AG04450 (cell line): ENCODE measurements around the gene SDC3. TPM values are rescaled to one million over a fixed set of nuclear protein-coding genes. Genes with fewer than 3 reads are reported as not detected.

Source experiments
- CTCF ChIA-PET: fragments of 300-600, 350-600 bp; formaldehyde crosslinking; extraction: SDS; loops from one replicate; lab custom pipeline; 2022; ENCODE audit warnings: antibody characterized with exemption, inconsistent platforms; lab: Charles Lee
- POLR2A ChIA-PET: fragments of 350-600 bp; formaldehyde crosslinking; extraction: SDS; loops from one replicate; lab custom pipeline; 2021; ENCODE audit warnings: antibody characterized with exemption, inconsistent platforms; lab: Yijun Ruan, JAX
- DNase-seq: peaks from one replicate; pipeline ENCODE4 v3.0.0-alpha.2; 2011; ENCODE audit warnings: low read depth, low spot score
- H3K27ac ChIP-seq: one replicate; pipeline ENCODE4 v1.5.1; 2012; ENCODE audit warnings: low read depth, low read length, control low read depth
- H3K27me3 ChIP-seq: one replicate; pipeline ENCODE4 v1.6.0; 2012; ENCODE audit warnings: low read length; ENCODE audit not compliant: control insufficient read depth, insufficient read depth
- H3K4me3 ChIP-seq: 2 replicates; pipeline ENCODE4 v1.5.1; 2011; ENCODE audit warnings: mild to moderate bottlenecking, low read depth, low read length, control low read depth
- H3K9me3 ChIP-seq: 2 replicates; pipeline ENCODE4 v1.5.1; 2012; ENCODE audit warnings: low read length; ENCODE audit not compliant: control insufficient read depth, insufficient read depth
- CTCF ChIP-seq: IDR thresholded peaks from 2 replicates; pipeline ENCODE4 v1.5.1; 2011; ENCODE audit warnings: low read depth, low read length, control low read depth, inconsistent platforms
- polyA plus RNA-seq: library from polyadenylated mRNA; depleted of rRNA; stranded (reverse); fragments of >200 nt; gene quantifications from 2 replicates; pipeline ENCODE4 v1.2.3, GENCODE V29; 2011

SDC3 gene
- polyA plus RNA-seq, 1 experiment = 21.7 TPM

- H3K27me3 ChIP-seq = peaks cover 7% of the 10 kb centered on the region
- CTCF ChIA-PET = interaction anchor here (1.2 to 1.3 kb wide), 2 partner anchors 8 to 36 kb away, joined by 3 to 5 read pairs; no protein-coding TSS in a partner anchor
These were observed 70.9 kb downstream of the SDC3 start for GRCh38 chr1:30837653-30838052.

GRCh38 chr1:30834253-30834652 lies 74.3 kb downstream of the SDC3 start:
- H3K27ac ChIP-seq = no peak overlapping the region
- no peak for TF ChIP-seq CTCF
- no peaks in the 10 kb centered on the region for H3K9me3 ChIP-seq
- DNase-seq = no peak
- peaks cover 2% of the 10 kb centered on the region for H3K27me3 ChIP-seq
- no peak overlapping the region for H3K4me3 ChIP-seq
- CTCF ChIA-PET = no interaction called here
- POLR2A ChIA-PET = no interaction called here

More at GRCh38 chr1:30837653-30838052, 70.9 kb downstream of the SDC3 start:
- POLR2A ChIA-PET = no interaction called here
- DNase-seq = no peak
- Histone ChIP-seq H3K27ac (no peak overlapping the region), H3K4me3 (no peak overlapping the region), H3K9me3 (no peaks in the 10 kb centered on the region)
- no peak for TF ChIP-seq CTCF

- ChIA-PET CTCF (interaction anchor here (3.3 kb wide), 1 partner anchor 29 kb away, joined by 11 read pairs; no protein-coding TSS in a partner anchor), POLR2A (no interaction called here)
- Histone ChIP-seq H3K4me3 (no peak overlapping the region), H3K27ac (no peak overlapping the region), H3K9me3 (no peaks in the 10 kb centered on the region), H3K27me3 (no peaks in the 10 kb centered on the region)
- no peak for TF ChIP-seq CTCF
- no peak for DNase-seq
These were observed 78.0 kb downstream of the SDC3 start for GRCh38 chr1:30830537-30830936.

GRCh38 chr1:30829889-30830288 lies 78.7 kb downstream of the SDC3 start:
- TF ChIP-seq CTCF = no peak
- CTCF ChIA-PET = no interaction called here
- POLR2A ChIA-PET = no interaction called here

GRCh38 chr1:30824736-30825429 lies 83.7 kb downstream of the SDC3 start:
- Histone ChIP-seq H3K9me3 (no peaks in the 10 kb centered on the region), H3K27ac (peak overlapping the region; percentile 39), H3K4me3 (peak overlapping the region; percentile 57), H3K27me3 (no peaks in the 10 kb centered on the region)
- ChIA-PET POLR2A (interaction anchor here (0.8 to 2.0 kb wide), 7 partner anchors 15 to 55 kb away, joined by 4 to 27 read pairs (median 4); no protein-coding TSS in a partner anchor), CTCF (interaction anchor here (2.9 kb wide), 1 partner anchor 23 kb away, joined by 14 read pairs; no protein-coding TSS in a partner anchor)
- DNase-seq = no peak
- TF ChIP-seq CTCF = no peak

More at GRCh38 chr1:30829889-30830288, 78.7 kb downstream of the SDC3 start:
- H3K4me3 ChIP-seq = no peak overlapping the region
- H3K9me3 ChIP-seq = no peaks in the 10 kb centered on the region
- no peak for DNase-seq
- no peaks in the 10 kb centered on the region for H3K27me3 ChIP-seq
- H3K27ac ChIP-seq = no peak overlapping the region
